Pancreas (tissue), 10 donors: Measurements from ENCODE around the gene RAB36. TPM values are rescaled to one million over a fixed set of nuclear protein-coding genes. Genes with fewer than 3 reads are reported as not detected.

Source experiments
- ATAC-seq, 4 donors: fragments of 200-7000 bp; cut with Tn5 transposase; one replicate each; pipeline versions ENCODE4 v1.8.0 to v1.9.1; 2020; ENCODE audit warnings: mild to moderate bottlenecking in 4 of 4, moderate library complexity in 4 of 4
- DNase-seq, 6 donors: peaks; one replicate each; pipeline ENCODE4 v3.0.0-alpha.2; 2020
- FAIRE-seq: peaks from 2 replicates; lab custom pipeline; 2012; peaks lifted over from hg19 to GRCh38; lab: Jason Lieb, UNC
- H3K27ac ChIP-seq, 4 donors: fragments of 200-600 bp; sonication (generic); 1 replicate in 3 of 4; 2 replicates in 1 of 4; pipeline versions ENCODE4 v1.5.0 to v1.8.0; 2020
- H3K27me3 ChIP-seq, 4 donors: fragments of 200-600 bp; one replicate each; pipeline ENCODE4 v1.8.0; 2021
- H3K36me3 ChIP-seq, 3 donors: fragments of 200-600 bp; sonication (generic) in 1 of 3; one replicate each; pipeline versions ENCODE4 v1.5.0 to v1.8.0; 2020 to 2021
- H3K4me1 ChIP-seq, 3 donors: fragments of 200-600 bp; one replicate each; pipeline ENCODE4 v1.8.0; 2021
- H3K4me3 ChIP-seq, 4 donors: fragments of 200-600 bp; sonication (generic) in 2 of 4; one replicate each; pipeline versions ENCODE4 v1.5.0 to v1.8.0; 2020 to 2021
- H3K9me3 ChIP-seq, 4 donors: fragments of 200-600 bp; one replicate each; pipeline ENCODE4 v1.8.0; 2021
- WGBS, 2 donors: extraction: QIAGEN DNeasy Blood & Tissue Kit; methylation state at CpG; one replicate each; pipeline ENCODE4 v1.1.7; 2013; 5-methylcytosine and 5-hydroxymethylcytosine counted together
- intact Hi-C, 3 donors: fragments of 100-400 bp; cut with DNase I; formaldehyde crosslinking; loops; one replicate each; pipeline versions ENCODE4 v1.11.1 to v1.14.2; 2022
- polyA plus RNA-seq, 2 donors: library from polyadenylated mRNA; stranded (reverse); fragments of 200-250 nt; gene quantifications; one replicate each; pipeline ENCODE4 v1.2.3, GENCODE V29; 2013
- total RNA-seq, 6 donors: library from RNA; stranded (reverse); fragmentation: NEBNext Ultra II Directional in 4 of 6; extraction: Animal tissue kit (Norgen Biotek cat#: 25700) in 4 of 6; gene quantifications; one replicate each; pipeline versions ENCODE4 v1.2.1 to v1.2.4, GENCODE V29; 2021 to 2023
- TF ChIP-seq, protein P1 (sequence below), 4 donors: fragments of 200-600 bp; sonication (generic) in 3 of 4; IDR thresholded peaks; one replicate each; pipeline versions ENCODE4 v1.5.0 to v1.8.0; 2021; ENCODE audit warnings: antibody characterized with exemption in 4 of 4
- donor health status: healthy with polysubstance abuse.
- donor health status: DM: no; HTN: no; CAD: no; lungs with moderate emphysema.
- donor health status: DM: no; HTN: no; CAD: no.
- donor health status: control.
- donor health status: control.
- donor health status: Bipolar disorder and iron deficiency.
- donor health status: DM: yes; HTN: yes; CAD: no.
- donor health status: DM: no; HTN: no; CAD: no.
- donor health status: DM: no; HTN: no; CAD: no.
- donor health status: DM: yes; HTN: yes; CAD: no.

RAB36 gene
- total and polyA plus RNA-seq, 8 donors, result 1.2 to 7.3 (median 3.1) TPM

DNA sequence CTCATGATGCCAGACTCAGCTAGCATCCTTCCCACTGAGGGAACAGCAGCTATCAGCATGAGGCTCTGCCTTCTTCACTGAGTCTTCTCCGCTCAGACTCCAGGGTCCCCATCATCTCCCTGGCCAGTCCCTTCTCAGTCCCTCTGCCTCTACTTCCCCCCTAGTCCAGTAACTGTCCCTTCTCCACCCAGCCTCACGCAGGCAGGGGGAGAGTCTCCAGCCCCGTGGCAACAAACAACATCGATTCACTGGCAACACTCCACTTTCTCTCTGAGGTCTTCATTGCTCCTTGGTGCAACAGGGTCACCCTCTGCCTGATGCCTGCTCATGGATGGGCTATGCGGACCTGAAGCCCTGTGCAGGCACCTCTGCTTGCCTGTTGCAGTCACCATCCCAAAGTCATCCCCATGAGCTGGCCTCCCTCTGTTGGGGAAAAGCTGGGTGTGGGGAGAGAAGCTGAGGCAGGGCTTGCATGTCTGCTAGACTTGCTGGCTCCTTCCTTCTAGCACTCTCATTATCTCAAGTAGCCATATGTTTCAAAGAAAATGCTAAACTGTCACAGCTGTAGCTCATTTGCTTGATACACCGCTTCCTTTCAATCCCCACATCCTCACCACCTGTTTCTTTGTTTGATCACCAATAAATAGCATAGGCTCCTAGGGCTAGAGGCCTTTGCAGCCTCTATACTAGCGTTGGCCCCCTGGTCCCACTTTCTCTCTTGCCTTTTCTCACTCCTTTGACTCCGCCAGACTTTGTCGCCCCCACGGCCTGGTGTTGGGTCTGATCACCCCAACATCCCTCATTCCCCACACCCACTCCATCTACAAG is 30.8 kb downstream of the RAB36 start:
- FAIRE-seq (no peak), DNase-seq (peak in 1 of 6 donors; percentile 35), ATAC-seq (no peak)
- H3K27ac ChIP-seq, result no peak overlapping the region
- TF ChIP-seq, protein P1, sequence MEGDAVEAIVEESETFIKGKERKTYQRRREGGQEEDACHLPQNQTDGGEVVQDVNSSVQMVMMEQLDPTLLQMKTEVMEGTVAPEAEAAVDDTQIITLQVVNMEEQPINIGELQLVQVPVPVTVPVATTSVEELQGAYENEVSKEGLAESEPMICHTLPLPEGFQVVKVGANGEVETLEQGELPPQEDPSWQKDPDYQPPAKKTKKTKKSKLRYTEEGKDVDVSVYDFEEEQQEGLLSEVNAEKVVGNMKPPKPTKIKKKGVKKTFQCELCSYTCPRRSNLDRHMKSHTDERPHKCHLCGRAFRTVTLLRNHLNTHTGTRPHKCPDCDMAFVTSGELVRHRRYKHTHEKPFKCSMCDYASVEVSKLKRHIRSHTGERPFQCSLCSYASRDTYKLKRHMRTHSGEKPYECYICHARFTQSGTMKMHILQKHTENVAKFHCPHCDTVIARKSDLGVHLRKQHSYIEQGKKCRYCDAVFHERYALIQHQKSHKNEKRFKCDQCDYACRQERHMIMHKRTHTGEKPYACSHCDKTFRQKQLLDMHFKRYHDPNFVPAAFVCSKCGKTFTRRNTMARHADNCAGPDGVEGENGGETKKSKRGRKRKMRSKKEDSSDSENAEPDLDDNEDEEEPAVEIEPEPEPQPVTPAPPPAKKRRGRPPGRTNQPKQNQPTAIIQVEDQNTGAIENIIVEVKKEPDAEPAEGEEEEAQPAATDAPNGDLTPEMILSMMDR (IDR thresholded peaks at IDR 0.05), result no peak
- WGBS, 2 donors, result 90 to 96% methylated on average over 10 of the region's 10 CpGs
- H3K36me3 ChIP-seq, result no peaks in the 10 kb centered on the region
- H3K4me3 ChIP-seq, result no peak overlapping the region
- H3K27me3 ChIP-seq, result no peaks in the 10 kb centered on the region
- H3K4me1 ChIP-seq, result peaks cover 0 to 13% (median 4%) of the 10 kb centered on the region in 3 donors
- intact Hi-C loops, result loop anchor here (2.0 to 10.0 kb wide), 3 partner anchors 106 to 109 kb away; no protein-coding TSS in a partner anchor
- no peaks in the 10 kb centered on the region for H3K9me3 ChIP-seq

DNA sequence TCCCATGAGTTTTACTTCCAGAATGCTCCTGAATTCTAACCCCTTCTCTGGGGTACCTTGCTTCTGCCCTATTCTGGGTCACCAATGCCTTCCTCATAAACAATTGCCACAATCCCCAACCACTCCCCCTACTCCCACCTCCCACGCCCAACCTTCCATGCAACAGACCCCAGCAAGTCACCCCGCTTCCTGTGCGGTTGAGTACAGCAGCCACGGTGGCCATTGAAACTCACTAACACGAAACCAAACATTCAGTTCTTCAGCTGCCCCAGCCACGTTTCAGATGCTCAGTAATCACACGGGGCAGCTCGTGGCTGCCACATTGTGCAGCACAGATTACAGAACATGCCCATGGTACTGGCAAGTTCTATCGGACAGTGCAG is 31.4 kb downstream of the RAB36 start:
- ATAC-seq (no peak), DNase-seq (peak in 1 of 6 donors; percentile 15), FAIRE-seq (no peak)
- peaks cover 0 to 15% (median 4%) of the 10 kb centered on the region in 3 donors for H3K4me1 ChIP-seq
- intact Hi-C loops, result loop anchor here (2.0 to 10.0 kb wide), 3 partner anchors 106 to 108 kb away; no protein-coding TSS in a partner anchor
- H3K9me3 ChIP-seq, result no peaks in the 10 kb centered on the region
- no peak overlapping the region for H3K4me3 ChIP-seq
- 86 to 91% methylated on average over 9 of the region's 9 CpGs for WGBS, 2 donors
- TF ChIP-seq, protein P1 (IDR thresholded peaks at IDR 0.05), result no peak
- no peaks in the 10 kb centered on the region for H3K27me3 ChIP-seq
- no peak overlapping the region for H3K27ac ChIP-seq
- H3K36me3 ChIP-seq, result no peaks in the 10 kb centered on the region

DNA sequence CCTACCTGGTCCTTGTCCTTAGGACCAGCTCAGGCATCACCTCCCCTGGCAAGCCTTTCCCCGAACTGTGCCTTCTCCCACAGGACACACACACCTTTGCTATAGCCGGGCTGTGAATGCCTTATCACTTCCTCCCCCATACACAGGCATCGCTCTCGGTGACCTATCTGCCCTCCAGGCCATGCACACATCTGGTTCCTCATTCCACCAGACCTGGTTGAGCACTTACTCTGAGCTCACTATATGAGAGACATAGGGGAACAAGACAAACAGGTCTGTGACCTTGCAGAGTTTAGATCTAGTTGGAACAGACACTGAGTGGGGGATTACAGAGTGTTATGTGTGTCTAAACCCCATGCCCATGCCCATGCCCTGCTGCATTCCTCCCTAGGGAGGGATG is 31.9 kb downstream of the RAB36 start:
- Histone ChIP-seq H3K4me3 (no peak overlapping the region), H3K27me3 (no peaks in the 10 kb centered on the region), H3K9me3 (no peaks in the 10 kb centered on the region), H3K4me1 (peaks cover 0 to 19% (median 4%) of the 10 kb centered on the region in 3 donors), H3K36me3 (no peaks in the 10 kb centered on the region), H3K27ac (no peak overlapping the region)
- TF ChIP-seq, protein P1 (IDR thresholded peaks at IDR 0.05), result no peak
- FAIRE-seq (no peak), DNase-seq (peak in 1 of 6 donors; percentile 23), ATAC-seq (peak in 1 of 4 donors; percentile 8)
- intact Hi-C loops, result loop anchor here (2.0 to 10.0 kb wide), 3 partner anchors 105 to 108 kb away; no protein-coding TSS in a partner anchor
- WGBS, 2 donors, result 44% methylated on average over 4 of the region's 4 CpGs

DNA sequence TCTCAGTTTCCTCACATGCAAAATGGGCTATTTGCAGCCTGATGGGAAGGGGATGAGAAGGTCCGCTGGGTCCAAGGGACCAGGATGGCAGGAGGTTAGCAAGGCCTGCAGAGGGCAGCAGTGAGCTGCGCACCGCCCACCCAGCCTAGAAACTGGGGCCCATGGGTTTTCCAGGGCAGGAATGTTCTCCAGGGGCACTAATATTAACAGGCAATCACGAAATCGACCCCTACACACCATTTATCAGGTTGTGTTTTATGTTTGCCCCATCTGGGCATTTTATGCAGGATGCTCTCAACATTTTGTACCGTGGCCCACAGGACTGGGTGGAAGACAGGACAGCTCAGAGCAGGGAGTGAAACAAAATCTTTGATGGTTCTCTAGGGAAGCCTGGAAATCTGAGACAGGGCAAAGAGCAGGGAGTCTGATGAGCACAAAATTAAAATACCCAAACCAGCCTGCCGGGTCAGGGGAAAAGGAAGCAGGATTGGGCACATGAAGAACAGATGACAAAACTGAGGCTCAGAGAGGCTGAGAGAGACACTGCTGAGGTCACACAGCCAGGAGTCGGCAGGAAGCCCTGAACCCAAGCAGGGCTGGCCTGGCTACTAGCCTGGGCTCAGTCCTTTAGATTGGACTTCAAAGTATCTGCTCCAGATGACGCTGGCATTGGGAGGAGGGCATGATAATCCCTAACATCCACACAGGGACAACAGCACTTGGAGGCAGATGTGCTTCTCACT is 33.4 kb downstream of the RAB36 start:
- no peak for FAIRE-seq
- H3K27me3 ChIP-seq, result no peaks in the 10 kb centered on the region
- no peaks in the 10 kb centered on the region for H3K9me3 ChIP-seq
- no peaks in the 10 kb centered on the region for H3K36me3 ChIP-seq
- no peak overlapping the region for H3K4me3 ChIP-seq
- ATAC-seq, result peak; percentile 54 to 71 (median 64)
- TF ChIP-seq, protein P1 (IDR thresholded peaks at IDR 0.05), result peak; percentile 89 to 96 (median 92)
- WGBS, 2 donors, result 32 to 35% methylated on average over 9 of the region's 9 CpGs
- peaks cover 3 to 33% (median 4%) of the 10 kb centered on the region in 3 donors for H3K4me1 ChIP-seq
- intact Hi-C loops, result loop anchor here in 2 of 3 donors (5.0 to 10.0 kb wide), 2 partner anchors 104 to 106 kb away; no protein-coding TSS in a partner anchor
- peak overlapping the region in 2 of 4 donors; percentile 64 to 69 for H3K27ac ChIP-seq
- peak; percentile 45 to 88 (median 72) for DNase-seq
